OCI-LY3 (cell line): ENCODE measurements around the gene LRIT3.

Experiments
- CTCF ChIP-seq: fragments of 200-600, 300-600 bp; sonication (generic); IDR thresholded peaks from 2 replicates; pipeline ENCODE4 v1.5.1; 2014; ENCODE audit warnings: antibody characterized with exemption, low read length, low read depth
- EZH2phosphoT487 ChIP-seq: fragments of 200-600 bp; shearing (Covaris generic); IDR thresholded peaks from 2 replicates; pipeline ENCODE4 v1.6.1; 2018; ENCODE audit warnings: antibody characterized with exemption, mixed run types, low read depth

GRCh38 chr4:109847896-109848442 lies at the start of gene LRIT3:
- no peak for TF ChIP-seq CTCF
- TF ChIP-seq EZH2phosphoT487: no peak
